WTC11 (cell line): ENCODE results near the gene CACNA1H.

Experiments used
- ATF3 ChIP-seq: sonication (generic); formaldehyde crosslinking; conservative IDR thresholded peaks from 2 replicates; pipeline ENCODE4 v1.8.1; 2022; ENCODE audit warnings: mild to moderate bottlenecking, missing genetic modification reagents
- ATF6 ChIP-seq: sonication (generic); formaldehyde crosslinking; IDR thresholded peaks from 2 replicates; pipeline ENCODE4 v1.8.1; 2023; ENCODE audit warnings: mild to moderate bottlenecking, missing genetic modification reagents
- ELF4 ChIP-seq: sonication (generic); formaldehyde crosslinking; IDR thresholded peaks from 2 replicates; pipeline ENCODE4 v1.8.1; 2022; ENCODE audit warnings: low read depth, mild to moderate bottlenecking, moderate library complexity, missing genetic modification reagents
- NFYB ChIP-seq: sonication (generic); formaldehyde crosslinking; conservative IDR thresholded peaks from 2 replicates; pipeline ENCODE4 v1.8.0; 2022; ENCODE audit warnings: low read depth, missing genetic modification reagents
- NR3C1 ChIP-seq: sonication (generic); formaldehyde crosslinking; conservative IDR thresholded peaks from 2 replicates; pipeline ENCODE4 v1.8.1; 2023; ENCODE audit warnings: low read depth, mild to moderate bottlenecking, missing genetic modification reagents
- TF ChIP-seq, protein P1 (sequence below): fragments of 250-450 bp; sonication (Bioruptor Pico); IDR thresholded peaks from 2 replicates; pipeline ENCODE4 v1.9.0; 2021; ENCODE audit warnings: moderate library complexity, mild to moderate bottlenecking, inconsistent platforms, borderline replicate concordance
- TF ChIP-seq, protein P2 (sequence below): fragments of 200-600 bp; IDR thresholded peaks from 2 replicates; pipeline ENCODE4 v1.8.0; 2022; ENCODE audit warnings: antibody characterized with exemption
- TF ChIP-seq, protein P3 (sequence below): sonication (generic); formaldehyde crosslinking; IDR thresholded peaks from 2 replicates; pipeline ENCODE4 v1.8.1; 2023; ENCODE audit warnings: mild to moderate bottlenecking, missing genetic modification reagents, moderate library complexity

- TF ChIP-seq NFYB (CRISPR knock-in tag) (no peak), ELF4 (no peak), ATF6 (no peak), ATF3 (CRISPR knock-in tag) (no peak), NR3C1 (CRISPR knock-in tag) (no peak)
- TF ChIP-seq, protein P1, sequence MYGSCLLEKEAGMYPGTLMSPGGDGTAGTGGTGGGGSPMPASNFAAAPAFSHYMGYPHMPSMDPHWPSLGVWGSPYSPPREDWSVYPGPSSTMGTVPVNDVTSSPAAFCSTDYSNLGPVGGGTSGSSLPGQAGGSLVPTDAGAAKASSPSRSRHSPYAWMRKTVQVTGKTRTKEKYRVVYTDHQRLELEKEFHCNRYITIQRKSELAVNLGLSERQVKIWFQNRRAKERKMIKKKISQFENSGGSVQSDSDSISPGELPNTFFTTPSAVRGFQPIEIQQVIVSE (CRISPR knock-in tag) = no peak
- TF ChIP-seq, protein P2, sequence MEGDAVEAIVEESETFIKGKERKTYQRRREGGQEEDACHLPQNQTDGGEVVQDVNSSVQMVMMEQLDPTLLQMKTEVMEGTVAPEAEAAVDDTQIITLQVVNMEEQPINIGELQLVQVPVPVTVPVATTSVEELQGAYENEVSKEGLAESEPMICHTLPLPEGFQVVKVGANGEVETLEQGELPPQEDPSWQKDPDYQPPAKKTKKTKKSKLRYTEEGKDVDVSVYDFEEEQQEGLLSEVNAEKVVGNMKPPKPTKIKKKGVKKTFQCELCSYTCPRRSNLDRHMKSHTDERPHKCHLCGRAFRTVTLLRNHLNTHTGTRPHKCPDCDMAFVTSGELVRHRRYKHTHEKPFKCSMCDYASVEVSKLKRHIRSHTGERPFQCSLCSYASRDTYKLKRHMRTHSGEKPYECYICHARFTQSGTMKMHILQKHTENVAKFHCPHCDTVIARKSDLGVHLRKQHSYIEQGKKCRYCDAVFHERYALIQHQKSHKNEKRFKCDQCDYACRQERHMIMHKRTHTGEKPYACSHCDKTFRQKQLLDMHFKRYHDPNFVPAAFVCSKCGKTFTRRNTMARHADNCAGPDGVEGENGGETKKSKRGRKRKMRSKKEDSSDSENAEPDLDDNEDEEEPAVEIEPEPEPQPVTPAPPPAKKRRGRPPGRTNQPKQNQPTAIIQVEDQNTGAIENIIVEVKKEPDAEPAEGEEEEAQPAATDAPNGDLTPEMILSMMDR = no peak
- TF ChIP-seq, protein P3, sequence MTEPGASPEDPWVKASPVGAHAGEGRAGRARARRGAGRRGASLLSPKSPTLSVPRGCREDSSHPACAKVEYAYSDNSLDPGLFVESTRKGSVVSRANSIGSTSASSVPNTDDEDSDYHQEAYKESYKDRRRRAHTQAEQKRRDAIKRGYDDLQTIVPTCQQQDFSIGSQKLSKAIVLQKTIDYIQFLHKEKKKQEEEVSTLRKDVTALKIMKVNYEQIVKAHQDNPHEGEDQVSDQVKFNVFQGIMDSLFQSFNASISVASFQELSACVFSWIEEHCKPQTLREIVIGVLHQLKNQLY (CRISPR knock-in tag) = no peak
These were observed 49.3 kb upstream of the CACNA1H start for GRCh38 chr16:1103636-1103980.
